ENCODE results near the gene PIGQ.

Gene PIGQ

GRCh38 chr16:620700-621525 is 51.1 kb downstream of the PIGQ start:
- no peak for ATAC-seq
- TF ChIP-seq CSRNP3 (CRISPR knock-in tag; IDR thresholded peaks at IDR 0.05): no peak
- TF ChIP-seq ZNF8 (CRISPR knock-in tag; IDR thresholded peaks at IDR 0.05): no peak
- TF ChIP-seq, protein P1, sequence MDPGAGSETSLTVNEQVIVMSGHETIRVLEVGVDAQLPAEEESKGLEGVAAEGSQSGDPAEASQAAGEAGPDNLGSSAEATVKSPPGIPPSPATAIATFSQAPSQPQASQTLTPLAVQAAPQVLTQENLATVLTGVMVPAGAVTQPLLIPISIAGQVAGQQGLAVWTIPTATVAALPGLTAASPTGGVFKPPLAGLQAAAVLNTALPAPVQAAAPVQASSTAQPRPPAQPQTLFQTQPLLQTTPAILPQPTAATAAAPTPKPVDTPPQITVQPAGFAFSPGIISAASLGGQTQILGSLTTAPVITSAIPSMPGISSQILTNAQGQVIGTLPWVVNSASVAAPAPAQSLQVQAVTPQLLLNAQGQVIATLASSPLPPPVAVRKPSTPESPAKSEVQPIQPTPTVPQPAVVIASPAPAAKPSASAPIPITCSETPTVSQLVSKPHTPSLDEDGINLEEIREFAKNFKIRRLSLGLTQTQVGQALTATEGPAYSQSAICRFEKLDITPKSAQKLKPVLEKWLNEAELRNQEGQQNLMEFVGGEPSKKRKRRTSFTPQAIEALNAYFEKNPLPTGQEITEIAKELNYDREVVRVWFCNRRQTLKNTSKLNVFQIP (CRISPR knock-in tag; IDR thresholded peaks at IDR 0.05; ENCODE audit: borderline replicate concordance, low read depth): no peak
- no peak for TF ChIP-seq PPARA (CRISPR knock-in tag; IDR thresholded peaks at IDR 0.05; ENCODE audit: borderline replicate concordance)
- TF ChIP-seq ISL1 (CRISPR knock-in tag; IDR thresholded peaks at IDR 0.05): no peak
- TF ChIP-seq BACH2 (CRISPR knock-in tag; IDR thresholded peaks at IDR 0.05; ENCODE audit: borderline replicate concordance): no peak
- TF ChIP-seq TOX (CRISPR knock-in tag; IDR thresholded peaks at IDR 0.05; ENCODE audit: borderline replicate concordance): no peak
- no peak for TF ChIP-seq ESRRG (CRISPR knock-in tag; IDR thresholded peaks at IDR 0.05)
- no peak for TF ChIP-seq TSHZ2 (CRISPR knock-in tag; IDR thresholded peaks at IDR 0.05)
- TF ChIP-seq SNAI2 (CRISPR knock-in tag; IDR thresholded peaks at IDR 0.05): no peak
- TF ChIP-seq ZFP3 (CRISPR knock-in tag; IDR thresholded peaks at IDR 0.05): no peak
- TF ChIP-seq, protein P2, sequence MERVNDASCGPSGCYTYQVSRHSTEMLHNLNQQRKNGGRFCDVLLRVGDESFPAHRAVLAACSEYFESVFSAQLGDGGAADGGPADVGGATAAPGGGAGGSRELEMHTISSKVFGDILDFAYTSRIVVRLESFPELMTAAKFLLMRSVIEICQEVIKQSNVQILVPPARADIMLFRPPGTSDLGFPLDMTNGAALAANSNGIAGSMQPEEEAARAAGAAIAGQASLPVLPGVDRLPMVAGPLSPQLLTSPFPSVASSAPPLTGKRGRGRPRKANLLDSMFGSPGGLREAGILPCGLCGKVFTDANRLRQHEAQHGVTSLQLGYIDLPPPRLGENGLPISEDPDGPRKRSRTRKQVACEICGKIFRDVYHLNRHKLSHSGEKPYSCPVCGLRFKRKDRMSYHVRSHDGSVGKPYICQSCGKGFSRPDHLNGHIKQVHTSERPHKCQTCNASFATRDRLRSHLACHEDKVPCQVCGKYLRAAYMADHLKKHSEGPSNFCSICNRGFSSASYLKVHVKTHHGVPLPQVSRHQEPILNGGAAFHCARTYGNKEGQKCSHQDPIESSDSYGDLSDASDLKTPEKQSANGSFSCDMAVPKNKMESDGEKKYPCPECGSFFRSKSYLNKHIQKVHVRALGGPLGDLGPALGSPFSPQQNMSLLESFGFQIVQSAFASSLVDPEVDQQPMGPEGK (CRISPR knock-in tag; IDR thresholded peaks at IDR 0.05; ENCODE audit: borderline replicate concordance): no peak
- TF ChIP-seq ZNF70 (CRISPR knock-in tag; IDR thresholded peaks at IDR 0.05): no peak
- TF ChIP-seq ZFP30 (CRISPR knock-in tag; IDR thresholded peaks at IDR 0.05): no peak

- no peak for ATAC-seq
- TF ChIP-seq ESRRG (CRISPR knock-in tag; IDR thresholded peaks at IDR 0.05) (no peak), BACH2 (CRISPR knock-in tag; IDR thresholded peaks at IDR 0.05; ENCODE audit: borderline replicate concordance) (no peak), ZNF565 (CRISPR knock-in tag; conservative IDR thresholded peaks at IDR 0.05; ENCODE audit: low read depth) (no peak)
Measured at GRCh38 chr16:621526-622105, 51.8 kb downstream of the PIGQ start.

DNA sequence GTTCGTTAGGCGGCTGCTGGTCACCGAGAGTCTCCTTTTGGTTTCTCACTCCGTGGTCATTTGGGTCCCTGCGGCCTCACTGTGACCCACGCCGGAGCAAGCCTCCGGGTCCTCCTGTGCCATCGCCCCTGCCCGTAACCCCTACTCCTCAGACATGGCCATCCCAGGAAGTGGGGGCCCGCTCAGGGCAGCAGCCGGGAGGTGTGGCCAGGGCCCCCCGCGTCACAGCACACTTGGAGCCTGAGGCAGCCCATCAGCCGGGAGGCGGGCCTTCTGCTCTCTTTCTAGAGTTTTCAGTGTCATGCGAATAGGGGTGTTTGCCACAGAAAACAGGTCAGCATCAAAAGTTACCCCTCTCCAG is 53.1 kb downstream of the PIGQ start:
- no peak for ATAC-seq
- TF ChIP-seq ZFP30 (CRISPR knock-in tag; IDR thresholded peaks at IDR 0.05) (no peak), TSHZ2 (CRISPR knock-in tag; IDR thresholded peaks at IDR 0.05) (no peak), BACH2 (CRISPR knock-in tag; IDR thresholded peaks at IDR 0.05; ENCODE audit: borderline replicate concordance) (no peak), ZNF565 (CRISPR knock-in tag; conservative IDR thresholded peaks at IDR 0.05; ENCODE audit: low read depth) (no peak), ARNTL (CRISPR knock-in tag; IDR thresholded peaks at IDR 0.05; ENCODE audit: borderline replicate concordance, low read depth) (no peak), ZNF70 (CRISPR knock-in tag; IDR thresholded peaks at IDR 0.05) (no peak), TOX (CRISPR knock-in tag; IDR thresholded peaks at IDR 0.05; ENCODE audit: borderline replicate concordance) (no peak), TCF4 (CRISPR knock-in tag; IDR thresholded peaks at IDR 0.05; ENCODE audit: borderline replicate concordance) (no peak)
